Skeletal muscle satellite cell (primary cell): ENCODE data around the gene FGD5.

Experiments
- H3K27me3 ChIP-seq: 2 replicates; pipeline ENCODE4 v1.7.0; 2013; ENCODE audit warnings: low read length; ENCODE audit not compliant: control insufficient read depth, insufficient read depth
- H3K36me3 ChIP-seq: 2 replicates; pipeline ENCODE4 v1.7.0; 2013; ENCODE audit warnings: mild to moderate bottlenecking, control low read depth, low read length; ENCODE audit not compliant: insufficient read depth
- H3K4me1 ChIP-seq: 2 replicates; pipeline ENCODE4 v1.7.0; 2013; ENCODE audit warnings: low read length; ENCODE audit not compliant: control insufficient read depth, insufficient read depth
- H3K4me2 ChIP-seq: 2 replicates; pipeline ENCODE4 v1.7.0; 2013; ENCODE audit warnings: mild to moderate bottlenecking, low read length
- H3K4me3 ChIP-seq: 2 replicates; pipeline ENCODE4 v1.7.0; 2013; ENCODE audit warnings: low read length
- H3K9ac ChIP-seq: 2 replicates; pipeline ENCODE4 v1.7.0; 2013; ENCODE audit warnings: mild to moderate bottlenecking, low read depth, low read length, moderate library complexity
- H3K9me3 ChIP-seq: replicated peaks from 2 replicates; pipeline ENCODE4 v1.7.0; 2013; ENCODE audit warnings: mild to moderate bottlenecking, control low read depth, low read length

Gene FGD5

DNA sequence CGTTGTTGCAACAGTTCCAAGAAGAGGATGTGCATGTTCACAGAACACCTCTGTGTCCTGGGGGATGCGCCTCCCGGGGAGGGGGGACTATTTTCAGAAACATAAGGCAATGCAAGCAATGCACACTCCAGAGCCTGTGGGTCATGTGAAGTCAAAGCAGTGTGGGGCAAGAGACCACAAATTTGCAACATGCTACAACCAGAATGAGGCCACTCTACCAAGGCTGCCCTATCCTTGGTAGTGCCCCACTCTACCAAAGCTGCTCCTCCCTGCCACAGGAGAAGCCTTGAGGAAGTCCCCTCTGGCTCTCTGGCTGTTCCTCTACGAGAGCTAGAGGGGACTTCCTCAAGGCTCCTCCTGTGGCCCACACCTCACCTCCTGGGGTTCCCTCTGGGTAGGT, 120.2 kb downstream of the FGD5 start:
- no peak overlapping the region for H3K4me3 ChIP-seq
- H3K4me2 ChIP-seq = no peak overlapping the region
- H3K4me1 ChIP-seq = no peaks in the 10 kb centered on the region
- no peaks in the 10 kb centered on the region for H3K9me3 ChIP-seq
- peaks cover 12% of the 10 kb centered on the region for H3K36me3 ChIP-seq
- no peak overlapping the region for H3K9ac ChIP-seq
- no peaks in the 10 kb centered on the region for H3K27me3 ChIP-seq

GRCh38 chr3:14941871-14942270, 123.1 kb downstream of the FGD5 start:
- H3K4me3 ChIP-seq = no peak overlapping the region
- H3K9me3 ChIP-seq = no peaks in the 10 kb centered on the region
- H3K36me3 ChIP-seq = peaks cover 24% of the 10 kb centered on the region
- peaks cover 10% of the 10 kb centered on the region for H3K4me1 ChIP-seq
- H3K27me3 ChIP-seq = no peaks in the 10 kb centered on the region
- H3K4me2 ChIP-seq = no peak overlapping the region
- no peak overlapping the region for H3K9ac ChIP-seq

DNA sequence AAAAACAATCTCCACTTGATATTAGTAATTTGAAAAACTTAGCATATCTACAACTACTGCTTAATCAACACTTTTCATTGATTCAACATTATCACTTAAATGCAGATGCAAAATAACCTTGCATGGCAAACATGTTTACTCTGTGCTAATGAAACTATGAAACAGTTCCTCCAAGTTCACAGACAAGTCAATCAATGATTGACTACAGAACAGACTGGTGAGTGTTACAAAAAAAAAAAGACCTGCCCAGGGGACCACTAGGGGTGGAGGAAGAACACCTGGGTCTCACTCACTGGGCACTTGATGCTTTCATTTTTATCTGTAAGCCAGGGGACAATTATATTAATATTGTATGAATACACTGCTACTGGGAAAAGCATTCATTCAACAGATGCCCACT, 124.3 kb downstream of the FGD5 start:
- Histone ChIP-seq H3K36me3 (peaks cover 24% of the 10 kb centered on the region), H3K4me1 (peaks cover 10% of the 10 kb centered on the region), H3K4me2 (no peak overlapping the region), H3K9me3 (no peaks in the 10 kb centered on the region), H3K4me3 (no peak overlapping the region), H3K9ac (no peak overlapping the region), H3K27me3 (no peaks in the 10 kb centered on the region)

- Histone ChIP-seq H3K9me3 (no peaks in the 10 kb centered on the region), H3K36me3 (peaks cover 24% of the 10 kb centered on the region), H3K4me3 (peak overlapping the region; percentile 100), H3K4me1 (peaks cover 18% of the 10 kb centered on the region), H3K27me3 (no peaks in the 10 kb centered on the region), H3K9ac (peak overlapping the region; percentile 100), H3K4me2 (peak overlapping the region; percentile 95)
These were observed 127.5 kb downstream of the FGD5 start for GRCh38 chr3:14946236-14946635.

DNA sequence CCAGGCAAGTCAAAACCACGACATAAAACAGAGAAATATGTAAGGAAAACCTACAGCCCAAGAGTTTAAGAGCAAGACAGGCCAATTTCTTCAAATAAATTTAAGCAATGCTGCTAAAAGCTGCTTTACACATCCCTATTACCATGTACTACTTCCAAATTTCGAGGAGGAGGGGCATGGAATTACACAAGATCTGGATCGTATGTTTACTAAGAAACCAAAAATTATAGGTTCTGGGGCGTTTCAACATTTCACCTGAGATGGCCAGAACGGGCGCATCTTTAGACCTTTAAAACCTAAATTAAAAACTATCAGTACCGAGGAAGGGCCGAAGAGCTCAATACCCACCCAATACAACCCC, 128.0 kb downstream of the FGD5 start:
- Histone ChIP-seq H3K4me1 (peaks cover 18% of the 10 kb centered on the region), H3K9me3 (no peaks in the 10 kb centered on the region), H3K4me3 (peak overlapping the region; percentile 100), H3K36me3 (peaks cover 24% of the 10 kb centered on the region), H3K4me2 (peak overlapping the region; percentile 95), H3K27me3 (no peaks in the 10 kb centered on the region), H3K9ac (peak overlapping the region; percentile 100)

DNA sequence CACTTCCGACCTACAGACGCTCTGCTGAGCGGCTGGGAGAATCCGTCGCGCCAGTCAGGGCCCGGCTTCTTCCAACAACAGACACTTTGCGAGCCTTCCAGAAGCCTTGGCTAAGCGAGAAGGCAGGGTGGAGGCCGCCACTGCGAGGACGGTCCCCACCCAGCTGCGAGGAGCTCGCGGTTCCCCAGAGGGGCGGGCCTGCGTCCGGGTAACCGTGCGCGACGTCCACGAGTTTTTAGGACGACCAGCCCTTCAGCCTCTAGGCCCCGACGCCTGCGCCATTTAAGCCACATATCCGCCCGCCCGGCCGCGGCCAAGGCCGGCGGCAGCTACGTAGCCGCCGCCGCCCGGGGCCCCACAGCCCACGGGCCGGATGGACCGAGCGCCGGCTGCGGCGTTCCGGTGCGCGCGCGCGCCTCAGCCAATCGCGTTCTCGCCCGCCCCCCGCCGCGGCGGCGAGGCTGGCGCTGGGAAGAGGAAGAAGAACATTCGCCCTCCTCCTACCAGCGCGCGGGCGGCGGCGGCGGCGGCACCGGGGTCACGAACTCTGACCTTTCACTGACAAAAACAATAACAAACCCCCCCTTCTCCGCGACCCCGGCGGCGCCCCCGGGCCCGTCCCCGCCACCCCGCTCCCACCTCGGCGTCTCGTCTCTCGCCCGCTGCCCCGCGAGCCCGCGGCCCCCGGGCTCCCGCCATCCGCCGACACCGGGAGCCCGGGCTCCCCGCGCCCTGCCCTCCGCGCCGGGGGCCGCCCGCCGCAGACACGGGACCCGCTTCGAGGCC, 128.5 kb downstream of the FGD5 start, which contains the start of gene NR2C2:
TSS of gene NR2C2 (plus strand) at position 484 of the 786 bp plus-strand sequence. CDS start 56,332 bp downstream, outside the sequence.
- H3K36me3 ChIP-seq = peaks cover 23% of the 10 kb centered on the region

GRCh38 chr3:14947886-14948608, 129.3 kb downstream of the FGD5 start:
- H3K9me3 ChIP-seq = no peaks in the 10 kb centered on the region
- peak overlapping the region; percentile 97 for H3K4me2 ChIP-seq
- H3K4me3 ChIP-seq = peak overlapping the region; percentile 100
- no peaks in the 10 kb centered on the region for H3K27me3 ChIP-seq
- peak overlapping the region; percentile 100 for H3K9ac ChIP-seq
- peaks cover 18% of the 10 kb centered on the region for H3K4me1 ChIP-seq
- peaks cover 21% of the 10 kb centered on the region for H3K36me3 ChIP-seq

More for the DNA sequence above, 128.5 kb downstream of the FGD5 start, which contains the start of gene NR2C2:
- H3K4me2 ChIP-seq = peak within 1 kb of the TSS; percentile 95
- no peaks in the 10 kb centered on the region for H3K9me3 ChIP-seq
- H3K9ac ChIP-seq = peak within 1 kb of the TSS; percentile 100
- H3K4me3 ChIP-seq = peak within 1 kb of the TSS; percentile 100
- peaks cover 18% of the 10 kb centered on the region for H3K4me1 ChIP-seq
- no peaks in the 10 kb centered on the region for H3K27me3 ChIP-seq

GRCh38 chr3:14948609-14949038, 129.9 kb downstream of the FGD5 start:
- H3K4me3 ChIP-seq = peak overlapping the region; percentile 84
- H3K9ac ChIP-seq = peak overlapping the region; percentile 85
- H3K4me1 ChIP-seq = peaks cover 18% of the 10 kb centered on the region

GRCh38 chr3:14949126-14949525, 130.4 kb downstream of the FGD5 start:
- Histone ChIP-seq H3K27me3 (no peaks in the 10 kb centered on the region), H3K36me3 (peaks cover 11% of the 10 kb centered on the region), H3K4me2 (peak overlapping the region; percentile 97), H3K9ac (peak overlapping the region; percentile 85), H3K9me3 (no peaks in the 10 kb centered on the region), H3K4me3 (peak overlapping the region; percentile 84), H3K4me1 (peaks cover 18% of the 10 kb centered on the region)

More at GRCh38 chr3:14948609-14949038, 129.9 kb downstream of the FGD5 start:
- Histone ChIP-seq H3K36me3 (peaks cover 16% of the 10 kb centered on the region), H3K9me3 (no peaks in the 10 kb centered on the region), H3K4me2 (peak overlapping the region; percentile 97), H3K27me3 (no peaks in the 10 kb centered on the region)

DNA sequence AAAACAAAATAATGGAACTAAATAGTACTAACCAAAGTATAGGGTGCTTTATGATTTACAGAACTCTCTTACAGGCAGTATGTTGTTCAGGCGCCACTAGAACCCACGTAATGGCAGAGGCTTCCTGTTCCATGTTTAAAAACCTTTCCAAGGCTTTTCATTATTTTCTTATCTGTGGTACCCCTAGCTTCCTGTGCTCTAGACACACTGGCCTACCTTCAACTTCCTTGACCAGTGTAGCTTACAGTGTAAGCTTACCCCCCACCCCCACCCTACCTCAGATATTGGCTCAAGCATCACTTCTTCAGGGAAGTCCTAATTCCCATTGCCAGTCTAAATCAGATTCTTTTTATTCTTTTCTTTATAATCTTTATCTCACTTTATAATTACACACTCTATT, 131.5 kb downstream of the FGD5 start:
- Histone ChIP-seq H3K4me1 (peaks cover 18% of the 10 kb centered on the region), H3K4me3 (no peak overlapping the region), H3K9ac (no peak overlapping the region), H3K36me3 (peaks cover 5% of the 10 kb centered on the region), H3K4me2 (no peak overlapping the region), H3K27me3 (no peaks in the 10 kb centered on the region), H3K9me3 (no peaks in the 10 kb centered on the region)

GRCh38 chr3:14957153-14957552, 138.4 kb downstream of the FGD5 start:
- no peaks in the 10 kb centered on the region for H3K27me3 ChIP-seq

More at GRCh38 chr3:14957153-14957552, 138.4 kb downstream of the FGD5 start:
- Histone ChIP-seq H3K4me3 (no peak overlapping the region), H3K36me3 (no peaks in the 10 kb centered on the region), H3K4me1 (peaks cover 4% of the 10 kb centered on the region), H3K9me3 (no peaks in the 10 kb centered on the region), H3K9ac (no peak overlapping the region), H3K4me2 (no peak overlapping the region)
